Neural cell (in vitro differentiated cells): ENCODE data around the gene CYP4F8. TPM values are rescaled to one million over a fixed set of nuclear protein-coding genes. Genes with fewer than 3 reads are reported as not detected.
"Not testable (repeated sequence)": the region's sequence is repeated elsewhere in the genome, so short reads cannot be mapped to it uniquely, and the experiment has no call there.

Experiments
- H2AFZ ChIP-seq: fragments of 200-600, 300-800 bp; sonication (generic), shearing (Covaris generic); 2 replicates; pipeline ENCODE4 v1.6.0; 2014; ENCODE audit warnings: low read depth, mild to moderate bottlenecking, antibody characterized with exemption, low read length, moderate library complexity
- H3F3A ChIP-seq: fragments of 200-600 bp; shearing (Covaris generic); 2 replicates; pipeline ENCODE4 v1.6.1; 2016; ENCODE audit warnings: mild to moderate bottlenecking, moderate library complexity, mixed read lengths, antibody characterized with exemption, low read length; ENCODE audit not compliant: insufficient read depth, poor library complexity, severe bottlenecking
- H3K27ac ChIP-seq: fragments of 200-600, 300-800 bp; sonication (generic), shearing (Covaris generic); 2 replicates; pipeline ENCODE4 v1.5.1; 2014; ENCODE audit warnings: mild to moderate bottlenecking, low read length, moderate library complexity
- H3K27me3 ChIP-seq: fragments of 300-800, 200-600 bp; sonication (generic), shearing (Covaris generic); 2 replicates; pipeline ENCODE4 v1.6.0; 2014; ENCODE audit warnings: mild to moderate bottlenecking, low read depth, low read length, moderate library complexity; ENCODE audit not compliant: insufficient read depth
- H3K36me3 ChIP-seq: fragments of 300-800, 200-600 bp; sonication (generic), shearing (Covaris generic); 2 replicates; pipeline ENCODE4 v1.5.1; 2014; ENCODE audit warnings: mild to moderate bottlenecking, antibody characterized with exemption, low read length, moderate library complexity; ENCODE audit not compliant: insufficient read depth
- H3K4me2 ChIP-seq: fragments of 300-800, 200-600 bp; sonication (generic), shearing (Covaris generic); 2 replicates; pipeline ENCODE4 v1.6.0; 2014; ENCODE audit warnings: mild to moderate bottlenecking, low read length
- H3K4me3 ChIP-seq: fragments of 300-800, 200-600 bp; sonication (generic), shearing (Covaris generic); 2 replicates; pipeline ENCODE4 v1.5.1; 2014; ENCODE audit warnings: mild to moderate bottlenecking, low read length, moderate library complexity
- H3K79me2 ChIP-seq: fragments of 200-600 bp; shearing (Covaris generic); replicated peaks from 2 replicates; pipeline ENCODE4 v1.6.0; 2014; ENCODE audit warnings: mild to moderate bottlenecking, low read length, moderate library complexity; ENCODE audit not compliant: insufficient read depth
- H3K9ac ChIP-seq: fragments of 300-800, 200-600 bp; sonication (generic), shearing (Covaris generic); 2 replicates; pipeline ENCODE4 v1.6.1; 2016; ENCODE audit warnings: mild to moderate bottlenecking, low read length, mixed read lengths
- H3K9me2 ChIP-seq: fragments of 200-600 bp; shearing (Covaris generic); 2 replicates; pipeline ENCODE4 v1.6.1; 2016; ENCODE audit warnings: mild to moderate bottlenecking, low read length, mixed read lengths; ENCODE audit not compliant: insufficient read depth
- H3K9me3 ChIP-seq: fragments of 200-600, 300-800 bp; sonication (generic), shearing (Covaris generic); 2 replicates; pipeline ENCODE4 v1.6.1; 2016; ENCODE audit warnings: mild to moderate bottlenecking, mixed run types, low read length, moderate library complexity, mixed read lengths
- H4K20me1 ChIP-seq: fragments of 200-600 bp; shearing (Covaris generic); 2 replicates; pipeline ENCODE4 v1.6.1; 2016; ENCODE audit warnings: mild to moderate bottlenecking, mixed run types; ENCODE audit not compliant: insufficient read depth
- CTCF ChIP-seq: fragments of 450-650 bp; IDR thresholded peaks from 2 replicates; pipeline ENCODE4 v1.5.1; 2014; ENCODE audit warnings: antibody characterized with exemption, mild to moderate bottlenecking, moderate library complexity; ENCODE audit not compliant: poor library complexity, severe bottlenecking
- EP300 ChIP-seq: fragments of 450-650 bp; conservative IDR thresholded peaks from 2 replicates; pipeline ENCODE4 v1.6.1; 2014; ENCODE audit warnings: antibody characterized with exemption, mild to moderate bottlenecking, moderate library complexity; ENCODE audit not compliant: poor library complexity, severe bottlenecking
- EZH2 ChIP-seq: fragments of 200-600, 300-800 bp; shearing (Covaris generic), sonication (generic); IDR thresholded peaks from 2 replicates; pipeline ENCODE4 v1.6.1; 2014; ENCODE audit warnings: antibody characterized with exemption, low read length, borderline replicate concordance, mild to moderate bottlenecking; ENCODE audit not compliant: insufficient read depth, poor library complexity, severe bottlenecking
- MXI1 ChIP-seq: fragments of 450-650 bp; conservative IDR thresholded peaks from 2 replicates; pipeline ENCODE4 v1.6.1; 2014; ENCODE audit warnings: antibody characterized with exemption, mild to moderate bottlenecking; ENCODE audit not compliant: poor library complexity, severe bottlenecking
- POLR2AphosphoS5 ChIP-seq: IDR thresholded peaks from 2 replicates; pipeline ENCODE4 v1.6.1; 2012
- RAD21 ChIP-seq: fragments of 450-650 bp; conservative IDR thresholded peaks from 2 replicates; pipeline ENCODE4 v1.6.1; 2014; ENCODE audit warnings: antibody characterized with exemption, mild to moderate bottlenecking, moderate library complexity
- SMC3 ChIP-seq: fragments of 450-650 bp; conservative IDR thresholded peaks from 2 replicates; pipeline ENCODE4 v1.6.1; 2014; ENCODE audit warnings: antibody characterized with exemption, mild to moderate bottlenecking, moderate library complexity; ENCODE audit not compliant: poor library complexity
- TAF1 ChIP-seq: IDR thresholded peaks from 2 replicates; pipeline ENCODE4 v1.6.1; 2012; ENCODE audit warnings: low read depth
- polyA plus RNA-seq: library from polyadenylated mRNA; depleted of rRNA; stranded (reverse); fragments of >200 nt; gene quantifications from 2 replicates; pipeline ENCODE4 v1.2.3, GENCODE V29; 2014
- TF ChIP-seq, protein P1 (sequence below): IDR thresholded peaks from 2 replicates; pipeline ENCODE4 v1.6.1; 2012; ENCODE audit warnings: borderline replicate concordance

CYP4F8 gene
- polyA plus RNA-seq, 1 donor from 2014 or later = not detected

DNA sequence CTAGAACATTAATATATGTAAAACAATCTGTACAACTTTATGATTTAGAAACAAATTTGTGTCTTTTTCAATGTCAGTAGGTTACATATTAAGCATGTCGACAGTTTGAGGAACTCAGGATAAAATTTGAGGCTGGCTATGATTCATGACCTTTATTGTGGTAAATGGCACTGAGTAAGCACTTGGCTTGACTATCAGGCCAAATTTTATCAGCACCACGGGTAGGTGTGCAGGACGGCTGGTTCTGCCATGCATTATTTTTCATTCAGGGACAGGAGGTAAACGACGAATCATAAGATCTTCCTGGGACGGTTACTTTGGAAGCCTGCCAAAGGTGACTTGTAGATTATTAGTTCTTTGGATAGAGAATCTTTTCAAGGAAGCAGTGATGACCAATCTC is 19.9 kb upstream of the CYP4F8 start:
- Histone ChIP-seq H2AFZ (no peak overlapping the region), H3K4me3 (no peak overlapping the region), H3K36me3 (no peaks in the 10 kb centered on the region), H3K9me3 (peaks cover 2% of the 10 kb centered on the region), H3K9ac (no peak overlapping the region), H3K27me3 (no peaks in the 10 kb centered on the region), H3K4me2 (no peak overlapping the region), H3K79me2 (no peaks in the 10 kb centered on the region), H4K20me1 (no peaks in the 10 kb centered on the region), H3K27ac (no peak overlapping the region), H3K9me2 (no peaks in the 10 kb centered on the region), H3F3A (no peaks in the 10 kb centered on the region)
- no peak for TF ChIP-seq MXI1
- TF ChIP-seq RAD21 = no peak
- TF ChIP-seq EP300 = no peak
- TF ChIP-seq, protein P1, sequence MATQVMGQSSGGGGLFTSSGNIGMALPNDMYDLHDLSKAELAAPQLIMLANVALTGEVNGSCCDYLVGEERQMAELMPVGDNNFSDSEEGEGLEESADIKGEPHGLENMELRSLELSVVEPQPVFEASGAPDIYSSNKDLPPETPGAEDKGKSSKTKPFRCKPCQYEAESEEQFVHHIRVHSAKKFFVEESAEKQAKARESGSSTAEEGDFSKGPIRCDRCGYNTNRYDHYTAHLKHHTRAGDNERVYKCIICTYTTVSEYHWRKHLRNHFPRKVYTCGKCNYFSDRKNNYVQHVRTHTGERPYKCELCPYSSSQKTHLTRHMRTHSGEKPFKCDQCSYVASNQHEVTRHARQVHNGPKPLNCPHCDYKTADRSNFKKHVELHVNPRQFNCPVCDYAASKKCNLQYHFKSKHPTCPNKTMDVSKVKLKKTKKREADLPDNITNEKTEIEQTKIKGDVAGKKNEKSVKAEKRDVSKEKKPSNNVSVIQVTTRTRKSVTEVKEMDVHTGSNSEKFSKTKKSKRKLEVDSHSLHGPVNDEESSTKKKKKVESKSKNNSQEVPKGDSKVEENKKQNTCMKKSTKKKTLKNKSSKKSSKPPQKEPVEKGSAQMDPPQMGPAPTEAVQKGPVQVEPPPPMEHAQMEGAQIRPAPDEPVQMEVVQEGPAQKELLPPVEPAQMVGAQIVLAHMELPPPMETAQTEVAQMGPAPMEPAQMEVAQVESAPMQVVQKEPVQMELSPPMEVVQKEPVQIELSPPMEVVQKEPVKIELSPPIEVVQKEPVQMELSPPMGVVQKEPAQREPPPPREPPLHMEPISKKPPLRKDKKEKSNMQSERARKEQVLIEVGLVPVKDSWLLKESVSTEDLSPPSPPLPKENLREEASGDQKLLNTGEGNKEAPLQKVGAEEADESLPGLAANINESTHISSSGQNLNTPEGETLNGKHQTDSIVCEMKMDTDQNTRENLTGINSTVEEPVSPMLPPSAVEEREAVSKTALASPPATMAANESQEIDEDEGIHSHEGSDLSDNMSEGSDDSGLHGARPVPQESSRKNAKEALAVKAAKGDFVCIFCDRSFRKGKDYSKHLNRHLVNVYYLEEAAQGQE = no peak
- TF ChIP-seq POLR2AphosphoS5 = no peak
- TF ChIP-seq CTCF = no peak
- TF ChIP-seq SMC3 = no peak

DNA sequence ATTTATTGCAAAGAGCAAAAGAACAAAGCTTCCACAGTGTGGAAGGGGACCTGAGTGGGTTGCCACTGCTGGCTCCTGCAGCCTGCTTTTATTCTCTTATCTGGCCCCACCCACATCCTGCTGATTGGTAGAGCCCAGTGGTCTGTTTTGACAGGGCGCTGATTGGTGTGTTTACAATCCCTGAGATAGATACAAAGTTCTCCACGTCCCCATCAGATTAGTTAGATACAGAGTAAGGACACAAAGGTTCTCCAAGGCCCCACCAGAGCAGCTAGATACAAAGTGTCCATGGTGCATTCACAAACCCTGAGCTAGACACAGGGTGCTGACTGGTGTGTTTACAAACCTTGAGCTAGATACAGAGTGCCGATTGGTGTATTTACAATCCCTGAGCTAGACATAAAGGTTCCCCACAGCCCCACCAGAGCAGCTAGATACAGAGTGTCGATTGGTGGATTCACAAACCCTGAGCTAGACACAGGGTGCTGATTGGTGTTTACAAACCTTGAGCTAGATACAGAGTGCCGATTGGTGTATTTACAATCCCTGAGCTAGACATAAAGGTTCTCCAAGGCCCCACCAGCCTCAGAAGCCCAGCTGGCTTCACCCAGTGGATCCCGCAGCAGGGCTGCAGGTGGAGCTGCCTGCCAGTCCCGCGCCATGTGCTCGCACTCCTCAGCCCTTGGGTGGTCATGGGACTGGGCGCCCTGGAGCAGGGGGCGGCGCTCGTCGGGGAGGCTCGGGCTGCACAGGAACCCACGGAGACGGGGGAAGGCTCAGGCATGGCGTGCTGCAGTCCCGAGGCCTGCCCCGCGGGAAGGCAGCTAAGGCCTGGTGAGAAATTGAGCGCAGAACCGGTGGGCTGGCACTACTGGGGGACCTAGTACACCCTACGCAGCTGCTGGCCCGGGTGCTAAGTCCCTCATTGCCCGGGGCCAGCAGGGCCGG is 6.8 kb upstream of the CYP4F8 start:
- H3K9me3 ChIP-seq, H4K20me1 ChIP-seq, H3K27ac ChIP-seq, H2AFZ ChIP-seq, H3K79me2 ChIP-seq, H3K9ac ChIP-seq, H3K36me3 ChIP-seq, H3K9me2 ChIP-seq, H3F3A ChIP-seq, H3K4me2 ChIP-seq, H3K4me3 ChIP-seq, H3K27me3 ChIP-seq: not testable (repeated sequence)

DNA sequence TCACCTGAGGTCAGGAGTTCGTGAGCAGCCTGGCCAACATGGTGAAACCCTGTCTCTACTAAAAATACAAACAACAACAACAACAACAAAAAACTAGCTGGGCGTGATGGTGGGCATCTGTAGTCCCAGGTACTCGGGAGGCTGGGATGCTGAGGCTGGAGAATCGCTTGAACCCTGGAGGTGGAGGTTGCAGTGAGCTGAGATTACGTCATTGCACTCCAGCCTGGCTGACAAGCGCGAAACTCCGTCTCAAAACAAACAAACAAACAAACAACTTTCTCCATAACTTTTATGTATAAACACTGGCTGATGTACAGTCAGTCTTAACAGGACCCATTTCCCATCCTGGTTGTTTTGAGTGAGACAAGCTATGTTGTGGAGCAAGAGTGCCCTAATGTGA is 5.8 kb upstream of the CYP4F8 start:
- Histone ChIP-seq H3K36me3 (no peaks in the 10 kb centered on the region), H3K9me3 (no peaks in the 10 kb centered on the region), H3K9me2 (no peaks in the 10 kb centered on the region), H3K27me3 (no peaks in the 10 kb centered on the region), H3K4me3 (no peak overlapping the region), H3F3A (no peaks in the 10 kb centered on the region), H3K27ac (no peak overlapping the region), H3K4me2 (no peak overlapping the region), H3K79me2 (no peaks in the 10 kb centered on the region), H3K9ac (no peak overlapping the region), H2AFZ (no peak overlapping the region), H4K20me1 (no peaks in the 10 kb centered on the region)
- TF ChIP-seq, protein P1 = no peak
- no peak for TF ChIP-seq SMC3
- no peak for TF ChIP-seq EP300
- no peak for TF ChIP-seq CTCF
- no peak for TF ChIP-seq POLR2AphosphoS5
- no peak for TF ChIP-seq MXI1
- TF ChIP-seq TAF1 = no peak
- no peak for TF ChIP-seq EZH2
- TF ChIP-seq RAD21 = no peak
